ENCODE results near the gene KATNBL1. TPM values are rescaled to one million over a fixed set of nuclear protein-coding genes. Genes with fewer than 3 reads are reported as not detected.
A peak's percentile ranks its signal among the peaks of the same experiment; 100 is the strongest.

Gene KATNBL1
- total and polyA plus RNA-seq, 3 experiments from 2014 or later = 29.0 to 43.8 (median 42.2) TPM

- H3K27me3 Mint-ChIP-seq = peaks cover 11 to 14% of the 10 kb centered on the region in 2 donors
- no peak overlapping the region for H3K27ac Mint-ChIP-seq
- POLR2A ChIA-PET = no interaction called here
Measured at GRCh38 chr15:34109797-34110663, 99.9 kb downstream of the KATNBL1 start.

GRCh38 chr15:34107315-34107714 lies 102.6 kb downstream of the KATNBL1 start:
- Mint-ChIP-seq H3K9me3 (peaks cover 1 to 10% (median 2%) of the 10 kb centered on the region in 5 donors), H3K36me3 (peaks cover 3 to 17% (median 8%) of the 10 kb centered on the region in 3 donors), H3K27ac (no peak overlapping the region), H3K4me1 (peaks cover 7 to 13% (median 12%) of the 10 kb centered on the region in 3 donors), H3K4me3 (no peak overlapping the region), H3K27me3 (peaks cover 0 to 6% of the 10 kb centered on the region in 2 donors)
- POLR2A ChIA-PET = no interaction called here
- Histone ChIP-seq H3K4me3 (ENCODE audit: low read length) (no peak overlapping the region), H3K27me3 (ENCODE audit: insufficient read depth, low read length, poor library complexity, severe bottlenecking) (no peaks in the 10 kb centered on the region), H3K4me1 (ENCODE audit: insufficient read depth, low read length) (peaks cover 5% of the 10 kb centered on the region), H3K27ac (ENCODE audit: low read depth, low read length) (no peak overlapping the region), H3K36me3 (ENCODE audit: insufficient read depth, low read length) (no peaks in the 10 kb centered on the region), H3K9me3 (ENCODE audit: low read length) (no peaks in the 10 kb centered on the region)
- no peak for DNase-seq
- CTCF ChIA-PET = interaction anchor here (2.0 kb wide), 1 partner anchor 102 kb away, joined by 5 read pairs; the partner anchor contains the start of gene KATNBL1

More at GRCh38 chr15:34109797-34110663, 99.9 kb downstream of the KATNBL1 start:
- no peak overlapping the region for H3K4me3 ChIP-seq (ENCODE audit: low read length)
- DNase-seq = peak in 1 of 5 donors; percentile 8
- Mint-ChIP-seq H3K4me3 (peak overlapping the region in 1 of 7 donors; percentile 41), H3K36me3 (peaks cover under 1 to 5% (median 3%) of the 10 kb centered on the region in 3 donors), H3K4me1 (no peaks in the 10 kb centered on the region), H3K9me3 (peaks cover 0 to 1% (median 0%) of the 10 kb centered on the region in 5 donors)
- H3K36me3 ChIP-seq (ENCODE audit: insufficient read depth, low read length) = no peaks in the 10 kb centered on the region
- H3K9me3 ChIP-seq (ENCODE audit: low read length) = no peaks in the 10 kb centered on the region
- no peak overlapping the region for H3K27ac ChIP-seq (ENCODE audit: low read depth, low read length)
- CTCF ChIA-PET = interaction anchor here (1.5 to 2.7 kb wide), 3 partner anchors 9 to 257 kb away, joined by 4 to 8 read pairs (median 7); partner anchors contain the start of genes KATNBL1 and LPCAT4
- no peaks in the 10 kb centered on the region for H3K4me1 ChIP-seq (ENCODE audit: insufficient read depth, low read length)
- H3K27me3 ChIP-seq (ENCODE audit: insufficient read depth, low read length, poor library complexity, severe bottlenecking) = no peaks in the 10 kb centered on the region

GRCh38 chr15:34106423-34106822 lies 103.5 kb downstream of the KATNBL1 start:
- ChIA-PET POLR2A (no interaction called here), CTCF (interaction anchor here (0.6 kb wide), 1 partner anchor 1486 kb away, joined by 3 read pairs; no protein-coding TSS in a partner anchor)
- peaks cover 2 to 10% (median 5%) of the 10 kb centered on the region in 5 donors for H3K9me3 Mint-ChIP-seq
- H3K4me1 Mint-ChIP-seq = peaks cover 14 to 22% (median 17%) of the 10 kb centered on the region in 3 donors
- peaks cover 4 to 21% (median 15%) of the 10 kb centered on the region in 3 donors for H3K36me3 Mint-ChIP-seq
- no peak overlapping the region for H3K27ac Mint-ChIP-seq
- Histone ChIP-seq H3K9me3 (ENCODE audit: low read length) (no peaks in the 10 kb centered on the region), H3K4me1 (ENCODE audit: insufficient read depth, low read length) (peaks cover 6% of the 10 kb centered on the region), H3K36me3 (ENCODE audit: insufficient read depth, low read length) (no peaks in the 10 kb centered on the region), H3K27ac (ENCODE audit: low read depth, low read length) (no peak overlapping the region), H3K4me3 (ENCODE audit: low read length) (no peak overlapping the region), H3K27me3 (ENCODE audit: insufficient read depth, low read length, poor library complexity, severe bottlenecking) (no peaks in the 10 kb centered on the region)
- H3K4me3 Mint-ChIP-seq = peak overlapping the region in 1 of 7 donors; percentile 41
- no peak for DNase-seq
- peaks cover 0 to 5% of the 10 kb centered on the region in 2 donors for H3K27me3 Mint-ChIP-seq

GRCh38 chr15:34102175-34102925 lies 107.5 kb downstream of the KATNBL1 start:
- Mint-ChIP-seq H3K9me3 (peaks cover 2 to 10% (median 5%) of the 10 kb centered on the region in 5 donors), H3K36me3 (peaks cover 4 to 29% (median 21%) of the 10 kb centered on the region in 3 donors), H3K27me3 (peaks cover 0 to 2% of the 10 kb centered on the region in 2 donors), H3K27ac (peak overlapping the region; percentile 95 to 100 (median 99)), H3K4me1 (peaks cover 35 to 50% (median 46%) of the 10 kb centered on the region in 3 donors), H3K4me3 (peak overlapping the region; percentile 92 to 100 (median 99))
- H3K4me3 ChIP-seq (ENCODE audit: low read length) = peak overlapping the region; percentile 95
- no peaks in the 10 kb centered on the region for H3K36me3 ChIP-seq (ENCODE audit: insufficient read depth, low read length)
- POLR2A ChIA-PET = interaction anchor here (0.6 to 1.8 kb wide), 8 partner anchors 62 to 265 kb away, joined by 3 to 13 read pairs (median 6); partner anchors contain the start of genes AVEN, EMC4, KATNBL1 and LPCAT4
- no peaks in the 10 kb centered on the region for H3K27me3 ChIP-seq (ENCODE audit: insufficient read depth, low read length, poor library complexity, severe bottlenecking)
- peak overlapping the region; percentile 98 for H3K27ac ChIP-seq (ENCODE audit: low read depth, low read length)
- CTCF ChIA-PET = interaction anchor here (0.9 to 2.7 kb wide), 6 partner anchors 16 to 266 kb away, joined by 3 to 20 read pairs (median 4); partner anchors contain the start of genes KATNBL1 and LPCAT4
- no peaks in the 10 kb centered on the region for H3K9me3 ChIP-seq (ENCODE audit: low read length)
- no peak for DNase-seq
- H3K4me1 ChIP-seq (ENCODE audit: insufficient read depth, low read length) = peaks cover 26% of the 10 kb centered on the region

GRCh38 chr15:34101366-34102174 lies 108.3 kb downstream of the KATNBL1 start, which contains the start of the genes EMC7 and PGBD4:
Gene EMC7 (minus strand): TSS chr15:34101862. CDS start chr15:34101839, 23 bp downstream.
Gene PGBD4 (plus strand): TSS chr15:34102083. CDS start chr15:34102532, 449 bp downstream.
- H3K36me3 Mint-ChIP-seq = peaks cover 4 to 30% (median 21%) of the 10 kb centered on the region in 3 donors
- peak; percentile 97 to 99 (median 99) for DNase-seq
- peaks cover 37 to 52% (median 49%) of the 10 kb centered on the region in 3 donors for H3K4me1 Mint-ChIP-seq
- no peaks in the 10 kb centered on the region for H3K27me3 ChIP-seq (ENCODE audit: insufficient read depth, low read length, poor library complexity, severe bottlenecking)
- peak within 1 kb of the TSS; percentile 95 for H3K4me3 ChIP-seq (ENCODE audit: low read length)
- ChIA-PET CTCF (interaction anchor here (0.9 to 2.7 kb wide), 5 partner anchors 16 to 266 kb away, joined by 3 to 20 read pairs (median 4); partner anchors contain the start of genes KATNBL1 and LPCAT4), POLR2A (interaction anchor here (0.7 to 1.8 kb wide), 8 partner anchors 62 to 887 kb away, joined by 4 to 13 read pairs (median 6); partner anchors contain the start of genes AVEN, EMC4, KATNBL1 and LPCAT4)
- H3K27ac ChIP-seq (ENCODE audit: low read depth, low read length) = peak within 1 kb of the TSS; percentile 98
- peak within 1 kb of the TSS; percentile 92 to 100 (median 99) for H3K4me3 Mint-ChIP-seq
- peaks cover 26% of the 10 kb centered on the region for H3K4me1 ChIP-seq (ENCODE audit: insufficient read depth, low read length)
- peak within 1 kb of the TSS; percentile 95 to 100 (median 99) for H3K27ac Mint-ChIP-seq
- H3K9me3 ChIP-seq (ENCODE audit: low read length) = no peaks in the 10 kb centered on the region
- peaks cover 2 to 10% (median 5%) of the 10 kb centered on the region in 5 donors for H3K9me3 Mint-ChIP-seq
- no peaks in the 10 kb centered on the region for H3K36me3 ChIP-seq (ENCODE audit: insufficient read depth, low read length)
- peaks cover 0 to 2% of the 10 kb centered on the region in 2 donors for H3K27me3 Mint-ChIP-seq

- Histone ChIP-seq H3K27ac (ENCODE audit: low read depth, low read length) (no peak overlapping the region), H3K27me3 (ENCODE audit: insufficient read depth, low read length, poor library complexity, severe bottlenecking) (no peaks in the 10 kb centered on the region), H3K36me3 (ENCODE audit: insufficient read depth, low read length) (peaks cover 5% of the 10 kb centered on the region), H3K4me1 (ENCODE audit: insufficient read depth, low read length) (peaks cover 26% of the 10 kb centered on the region), H3K9me3 (ENCODE audit: low read length) (no peaks in the 10 kb centered on the region), H3K4me3 (ENCODE audit: low read length) (no peak overlapping the region)
- H3K36me3 Mint-ChIP-seq = peaks cover 4 to 36% (median 14%) of the 10 kb centered on the region in 3 donors
- peak overlapping the region in 6 of 8 donors; percentile 76 to 100 (median 91) for H3K27ac Mint-ChIP-seq
- H3K9me3 Mint-ChIP-seq = peaks cover 0 to 10% (median 4%) of the 10 kb centered on the region in 5 donors
- ChIA-PET POLR2A (interaction anchor here (0.5 kb wide), 1 partner anchor 14 kb away, joined by 3 read pairs; no protein-coding TSS in a partner anchor), CTCF (interaction anchor here (0.9 to 1.8 kb wide), 5 partner anchors 11 to 268 kb away, joined by 3 to 5 read pairs (median 4); partner anchors contain the start of gene LPCAT4)
- H3K27me3 Mint-ChIP-seq = peaks cover 0 to 2% of the 10 kb centered on the region in 2 donors
- H3K4me1 Mint-ChIP-seq = peaks cover 39 to 60% (median 51%) of the 10 kb centered on the region in 3 donors
- DNase-seq = no peak
- peak overlapping the region; percentile 48 to 100 (median 65) for H3K4me3 Mint-ChIP-seq
Measured at GRCh38 chr15:34099914-34100313, 110.0 kb downstream of the KATNBL1 start.
